Measurements from ENCODE around the gene ITSN1.
"Not testable (repeated sequence)": the region's sequence is repeated elsewhere in the genome, so short reads cannot be mapped to it uniquely, and the experiment has no call there.

DNA sequence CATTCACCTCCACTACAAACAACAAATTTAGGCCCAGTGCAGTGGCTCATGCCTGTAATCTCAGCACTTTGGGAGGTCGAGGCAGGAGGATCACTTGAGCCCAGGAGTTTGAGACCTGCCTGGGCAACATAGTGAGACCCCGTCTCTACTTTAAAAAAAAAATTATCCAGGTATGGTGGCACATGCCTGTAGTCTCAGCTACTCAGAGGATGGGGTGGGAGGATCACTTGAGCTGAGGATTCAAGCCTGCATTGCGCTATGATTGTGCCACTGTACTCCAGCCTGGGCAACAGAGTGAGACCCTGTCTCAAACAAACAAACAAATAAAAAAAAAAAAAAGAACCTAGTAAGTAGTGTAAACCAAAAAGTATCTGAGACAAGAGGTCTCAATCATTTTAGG, 86.8 kb downstream of the ITSN1 start:
- not testable (repeated sequence) for TF ChIP-seq CTCF, POLR2AphosphoS5 (IDR thresholded peaks at IDR 0.05)
